Fibroblast of lung (primary cell): ENCODE measurements around the gene RNF212. TPM values are rescaled to one million over a fixed set of nuclear protein-coding genes. Genes with fewer than 3 reads are reported as not detected.
"Not testable (repeated sequence)": the region's sequence is repeated elsewhere in the genome, so short reads cannot be mapped to it uniquely, and the experiment has no call there.

Experiments used
- DNase-seq, 2 donors: peaks; one replicate each; pipeline versions ENCODE4 v3.0.0 to v3.0.0-alpha.2; 2010; ENCODE audit warnings: low read depth in 2 of 2
- H2AFZ ChIP-seq: 2 replicates; pipeline ENCODE4 v1.5.1; 2012; ENCODE audit warnings: low read length, control low read depth, inconsistent platforms
- H3K27ac ChIP-seq: 2 replicates; pipeline ENCODE4 v1.5.1; 2011; ENCODE audit warnings: low read length, control low read depth; ENCODE audit not compliant: insufficient read depth
- H3K27me3 ChIP-seq: 2 replicates; pipeline ENCODE4 v1.5.1; 2011; ENCODE audit warnings: mild to moderate bottlenecking, low read length; ENCODE audit not compliant: control insufficient read depth, insufficient read depth
- H3K36me3 ChIP-seq: 2 replicates; pipeline ENCODE4 v1.5.1; 2011; ENCODE audit warnings: low read length; ENCODE audit not compliant: control insufficient read depth, insufficient read depth
- H3K4me1 ChIP-seq: 2 replicates; pipeline ENCODE4 v1.5.1; 2011; ENCODE audit warnings: low read length; ENCODE audit not compliant: control insufficient read depth, insufficient read depth; ENCODE audit errors: extremely low read depth
- H3K4me2 ChIP-seq: 2 replicates; pipeline ENCODE4 v1.5.1; 2011; ENCODE audit warnings: low read length, control low read depth; ENCODE audit not compliant: insufficient read depth; ENCODE audit errors: extremely low read depth
- H3K4me3 ChIP-seq, 4 experiments: fragments of 200-600 bp in 1 of 4; sonication (generic) in 1 of 4; replicated peaks in 1 of 4; 2 replicates each; pipeline ENCODE4 v1.5.1; 2011 to 2016; ENCODE audit warnings: low read length in 4 of 4, low read depth in 3 of 4, mild to moderate bottlenecking in 3 of 4, control low read depth in 2 of 4, inconsistent platforms in 1 of 4, mixed read lengths in 1 of 4; ENCODE audit not compliant: insufficient read depth in 1 of 4; ENCODE audit errors: control extremely low read depth in 1 of 4
- H3K79me2 ChIP-seq: 2 replicates; pipeline ENCODE4 v1.5.1; 2012; ENCODE audit warnings: mild to moderate bottlenecking, low read length, inconsistent platforms; ENCODE audit not compliant: control insufficient read depth, insufficient read depth
- H3K9ac ChIP-seq: 2 replicates; pipeline ENCODE4 v1.5.1; 2011; ENCODE audit warnings: mild to moderate bottlenecking, low read length, control low read depth; ENCODE audit not compliant: insufficient read depth
- H3K9me3 ChIP-seq: 2 replicates; pipeline ENCODE4 v1.5.1; 2012; ENCODE audit warnings: low read depth, low read length; ENCODE audit not compliant: control insufficient read depth, insufficient read depth
- H4K20me1 ChIP-seq: 2 replicates; pipeline ENCODE4 v1.5.1; 2011; ENCODE audit warnings: low read length; ENCODE audit not compliant: control insufficient read depth, insufficient read depth; ENCODE audit errors: extremely low read depth
- CTCF ChIP-seq, 2 donors: IDR thresholded peaks in 1 of 2; conservative IDR thresholded peaks in 1 of 2; 1 replicate in 1 of 2; 2 replicates in 1 of 2; pipeline ENCODE4 v1.5.1; 2011 to 2012; ENCODE audit warnings: low read length in 2 of 2, control low read depth in 1 of 2, inconsistent platforms in 1 of 2, low read depth in 1 of 2, mild to moderate bottlenecking in 1 of 2
- EZH2 ChIP-seq: IDR thresholded peaks from 2 replicates; pipeline ENCODE4 v1.5.1; 2012; ENCODE audit warnings: low read length, control low read depth, mild to moderate bottlenecking; ENCODE audit errors: missing control alignments
- polyA plus RNA-seq, 2 donors: library from polyadenylated mRNA; depleted of rRNA in 1 of 2; stranded (reverse) in 1 of 2; unstranded in 1 of 2; fragments of >200 nt; gene quantifications; 2 replicates each; pipeline ENCODE4 v1.2.1, GENCODE V29; 2011 to 2012; ENCODE audit warnings: missing spikeins in 1 of 2
- total RNA-seq: library from RNA; depleted of rRNA; stranded (reverse); fragments of >200 nt; gene quantifications from 2 replicates; pipeline ENCODE4 v1.2.1, GENCODE V29; 2014

The RNF212 gene
- total and polyA plus RNA-seq, 2 donors (not counting 1 experiment from before 2014, with no cell fraction given) = 0.66 to 1.6 TPM

GRCh38 chr4:1130316-1131186 is 17.2 kb upstream of the RNF212 start:
- H3K9ac ChIP-seq = no peak overlapping the region
- no peak overlapping the region for H3K4me3 ChIP-seq
- H3K27ac ChIP-seq = no peak overlapping the region
- no peaks in the 10 kb centered on the region for H3K79me2 ChIP-seq
- no peaks in the 10 kb centered on the region for H3K36me3 ChIP-seq
- no peaks in the 10 kb centered on the region for H4K20me1 ChIP-seq
- no peak overlapping the region for H3K4me2 ChIP-seq
- no peaks in the 10 kb centered on the region for H3K4me1 ChIP-seq
- peaks cover 3% of the 10 kb centered on the region for H3K27me3 ChIP-seq
- TF ChIP-seq EZH2 = no peak
- TF ChIP-seq CTCF (conservative IDR thresholded peaks at IDR 0.05 in 1 of 2, IDR thresholded peaks at IDR 0.05 in 1 of 2; ENCODE audit: low read depth in 1 of 2, low read length in 2 of 2) = peak; percentile 100
- peak overlapping the region; percentile 79 for H2AFZ ChIP-seq
- DNase-seq = peak; percentile 60 to 80
- no peaks in the 10 kb centered on the region for H3K9me3 ChIP-seq

GRCh38 chr4:1126506-1126905 is 13.1 kb upstream of the RNF212 start:
- Histone ChIP-seq H3K79me2 (no peaks in the 10 kb centered on the region), H3K4me1 (no peaks in the 10 kb centered on the region), H3K4me2 (no peak overlapping the region), H3K9me3 (no peaks in the 10 kb centered on the region), H3K9ac (no peak overlapping the region), H3K27me3 (peaks cover 2% of the 10 kb centered on the region), H4K20me1 (no peaks in the 10 kb centered on the region), H3K4me3 (no peak overlapping the region), H2AFZ (no peak overlapping the region), H3K27ac (no peak overlapping the region), H3K36me3 (no peaks in the 10 kb centered on the region)
- TF ChIP-seq CTCF (conservative IDR thresholded peaks at IDR 0.05 in 1 of 2, IDR thresholded peaks at IDR 0.05 in 1 of 2; ENCODE audit: low read depth in 1 of 2, low read length in 2 of 2) (no peak), EZH2 (no peak)
- DNase-seq = peak; percentile 4 to 36

GRCh38 chr4:1125466-1125865 is 12.1 kb upstream of the RNF212 start:
- DNase-seq, H3K27me3 ChIP-seq, H3K79me2 ChIP-seq, H3K9me3 ChIP-seq, H4K20me1 ChIP-seq, H3K4me1 ChIP-seq, H3K4me2 ChIP-seq, H3K4me3 ChIP-seq, H3K27ac ChIP-seq, H3K9ac ChIP-seq, H3K36me3 ChIP-seq, H2AFZ ChIP-seq: not testable (repeated sequence)
